DND-41 (cell line): ENCODE data around the gene WDR4.

Experiments used
- ATAC-seq: fragments of 200-7000 bp; cut with Tn5 transposase; 3 replicates; pipeline ENCODE4 v1.9.1; 2021; ENCODE audit warnings: low read depth; ENCODE audit not compliant: insufficient read depth
- DNase-seq: peaks from one replicate; pipeline ENCODE4 v3.0.0-alpha.2; 2020
- H2AFZ ChIP-seq: 2 replicates; pipeline ENCODE4 v1.6.0; 2012; ENCODE audit warnings: low read depth, low read length
- H3K27ac ChIP-seq: 2 replicates; pipeline ENCODE4 v1.5.1; 2012; ENCODE audit warnings: low read length, inconsistent platforms
- H3K27me3 ChIP-seq: fragments of 200-600 bp; sonication (generic); 2 replicates; pipeline ENCODE4 v1.6.0; 2012; ENCODE audit warnings: low read length, mild to moderate bottlenecking, inconsistent platforms; ENCODE audit not compliant: insufficient read depth, poor library complexity
- H3K36me3 ChIP-seq: 2 replicates; pipeline ENCODE4 v1.5.1; 2012; ENCODE audit warnings: low read length, inconsistent platforms; ENCODE audit not compliant: insufficient read depth
- H3K4me1 ChIP-seq: 2 replicates; pipeline ENCODE4 v1.5.1; 2012; ENCODE audit warnings: mild to moderate bottlenecking, low read length; ENCODE audit not compliant: insufficient read depth
- H3K4me2 ChIP-seq: 2 replicates; pipeline ENCODE4 v1.6.0; 2012; ENCODE audit warnings: mild to moderate bottlenecking, moderate library complexity, low read length, inconsistent platforms; ENCODE audit not compliant: insufficient read depth
- H3K4me3 ChIP-seq, 2 experiments: fragments of 200-600 bp in 1 of 2; shearing (Covaris generic) in 1 of 2; 2 replicates each; pipeline ENCODE4 v1.5.1; 2012 to 2016; ENCODE audit warnings: inconsistent platforms in 2 of 2, low read length in 2 of 2, mild to moderate bottlenecking in 2 of 2, low read depth in 1 of 2, moderate library complexity in 1 of 2
- H3K79me2 ChIP-seq: 2 replicates; pipeline ENCODE4 v1.6.0; 2012; ENCODE audit warnings: low read length, inconsistent platforms; ENCODE audit not compliant: insufficient read depth
- H3K9ac ChIP-seq: 2 replicates; pipeline ENCODE4 v1.6.0; 2012; ENCODE audit warnings: low read depth, mild to moderate bottlenecking, inconsistent platforms, low read length, moderate library complexity
- H3K9me3 ChIP-seq: 2 replicates; pipeline ENCODE4 v1.5.1; 2012; ENCODE audit warnings: low read length, moderate library complexity, mild to moderate bottlenecking, inconsistent platforms; ENCODE audit not compliant: insufficient read depth, severe bottlenecking
- H4K20me1 ChIP-seq: 2 replicates; pipeline ENCODE4 v1.6.0; 2012; ENCODE audit warnings: low read length; ENCODE audit not compliant: insufficient read depth
- EZH2 ChIP-seq: IDR thresholded peaks from 3 replicates; pipeline ENCODE4 v1.6.1; 2012; ENCODE audit warnings: borderline replicate concordance, low read depth, mild to moderate bottlenecking, moderate library complexity, low read length, inconsistent platforms; ENCODE audit not compliant: severe bottlenecking
- TF ChIP-seq, protein P1 (sequence below): IDR thresholded peaks from 2 replicates; pipeline ENCODE4 v1.5.1; 2012; ENCODE audit warnings: borderline replicate concordance, low read length, moderate library complexity, mild to moderate bottlenecking; ENCODE audit not compliant: poor library complexity, severe bottlenecking; ENCODE audit errors: extremely low read depth

WDR4 gene

GRCh38 chr21:42827588-42827987 is 51.8 kb downstream of the WDR4 start:
- no peak for DNase-seq
- H3K4me3 ChIP-seq: no peak overlapping the region
- no peaks in the 10 kb centered on the region for H3K36me3 ChIP-seq
- no peak overlapping the region for H3K4me2 ChIP-seq
- H3K27ac ChIP-seq: no peak overlapping the region
- no peaks in the 10 kb centered on the region for H3K9me3 ChIP-seq
- no peaks in the 10 kb centered on the region for H3K79me2 ChIP-seq
- H4K20me1 ChIP-seq: no peaks in the 10 kb centered on the region
- TF ChIP-seq, protein P1, sequence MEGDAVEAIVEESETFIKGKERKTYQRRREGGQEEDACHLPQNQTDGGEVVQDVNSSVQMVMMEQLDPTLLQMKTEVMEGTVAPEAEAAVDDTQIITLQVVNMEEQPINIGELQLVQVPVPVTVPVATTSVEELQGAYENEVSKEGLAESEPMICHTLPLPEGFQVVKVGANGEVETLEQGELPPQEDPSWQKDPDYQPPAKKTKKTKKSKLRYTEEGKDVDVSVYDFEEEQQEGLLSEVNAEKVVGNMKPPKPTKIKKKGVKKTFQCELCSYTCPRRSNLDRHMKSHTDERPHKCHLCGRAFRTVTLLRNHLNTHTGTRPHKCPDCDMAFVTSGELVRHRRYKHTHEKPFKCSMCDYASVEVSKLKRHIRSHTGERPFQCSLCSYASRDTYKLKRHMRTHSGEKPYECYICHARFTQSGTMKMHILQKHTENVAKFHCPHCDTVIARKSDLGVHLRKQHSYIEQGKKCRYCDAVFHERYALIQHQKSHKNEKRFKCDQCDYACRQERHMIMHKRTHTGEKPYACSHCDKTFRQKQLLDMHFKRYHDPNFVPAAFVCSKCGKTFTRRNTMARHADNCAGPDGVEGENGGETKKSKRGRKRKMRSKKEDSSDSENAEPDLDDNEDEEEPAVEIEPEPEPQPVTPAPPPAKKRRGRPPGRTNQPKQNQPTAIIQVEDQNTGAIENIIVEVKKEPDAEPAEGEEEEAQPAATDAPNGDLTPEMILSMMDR: no peak
- TF ChIP-seq EZH2: no peak
- no peaks in the 10 kb centered on the region for H3K27me3 ChIP-seq
- no peak for ATAC-seq
- no peak overlapping the region for H2AFZ ChIP-seq
- H3K9ac ChIP-seq: no peak overlapping the region
- peaks cover 12% of the 10 kb centered on the region for H3K4me1 ChIP-seq

DNA sequence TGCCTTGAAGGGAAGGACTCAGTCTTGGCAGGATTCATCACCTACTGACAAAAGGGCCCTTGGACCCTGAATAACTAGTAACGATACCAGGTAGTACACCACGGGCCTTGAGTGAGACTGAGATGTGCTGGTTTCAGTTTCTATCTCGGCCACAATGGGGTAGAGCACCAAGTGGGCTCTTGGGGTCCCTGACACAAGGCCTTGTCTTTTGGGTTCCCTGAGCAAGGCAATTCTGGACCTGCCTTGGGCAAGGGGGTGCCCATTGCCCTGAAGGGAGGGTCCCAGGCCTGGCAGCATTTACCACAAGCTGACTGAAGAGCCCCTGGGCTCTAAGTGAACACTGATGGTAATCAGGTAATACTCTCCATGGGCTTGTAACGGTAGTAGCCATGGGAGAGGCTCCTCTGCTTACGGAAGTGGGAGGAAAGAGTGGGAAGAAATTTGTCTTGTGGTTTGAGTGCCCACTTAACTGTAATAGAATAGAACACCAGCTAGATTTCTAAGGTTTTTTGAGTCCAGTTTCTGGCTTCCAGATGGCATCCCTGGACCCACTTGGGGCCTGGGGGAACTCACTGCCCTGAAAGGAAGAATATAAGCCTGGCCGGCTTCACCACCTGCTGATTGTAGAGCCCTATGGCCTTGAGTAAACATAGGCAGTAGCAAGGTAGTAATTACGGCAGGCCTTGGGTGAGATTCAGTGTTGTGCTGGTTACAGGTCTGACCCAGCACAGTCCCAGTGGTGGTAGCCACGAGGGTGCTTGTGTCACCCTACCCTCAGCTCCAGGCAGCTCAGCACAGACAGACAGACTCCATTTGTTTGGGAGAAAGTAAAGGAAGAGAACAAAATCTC is 58.5 kb downstream of the WDR4 start:
- TF ChIP-seq, protein P1: no peak
- no peak for TF ChIP-seq EZH2
- no peaks in the 10 kb centered on the region for H3K79me2 ChIP-seq
- H3K4me1 ChIP-seq: no peaks in the 10 kb centered on the region
- H3K27ac ChIP-seq: no peak overlapping the region
- no peak for ATAC-seq
- no peaks in the 10 kb centered on the region for H4K20me1 ChIP-seq
- H3K4me3 ChIP-seq: no peak overlapping the region
- no peaks in the 10 kb centered on the region for H3K36me3 ChIP-seq
- H3K4me2 ChIP-seq: no peak overlapping the region
- peaks cover 9% of the 10 kb centered on the region for H3K9me3 ChIP-seq
- no peaks in the 10 kb centered on the region for H3K27me3 ChIP-seq
- H2AFZ ChIP-seq: no peak overlapping the region
- no peak overlapping the region for H3K9ac ChIP-seq
- no peak for DNase-seq

GRCh38 chr21:42819861-42820615 is 59.3 kb downstream of the WDR4 start:
- Histone ChIP-seq H3K4me2 (no peak overlapping the region), H3K4me3 (no peak overlapping the region), H3K4me1 (no peaks in the 10 kb centered on the region), H3K27ac (no peak overlapping the region), H3K36me3 (no peaks in the 10 kb centered on the region), H3K27me3 (no peaks in the 10 kb centered on the region), H3K9ac (no peak overlapping the region), H3K9me3 (peaks cover 15% of the 10 kb centered on the region), H2AFZ (no peak overlapping the region), H3K79me2 (no peaks in the 10 kb centered on the region), H4K20me1 (no peaks in the 10 kb centered on the region)
- DNase-seq (no peak), ATAC-seq (no peak)
- TF ChIP-seq, protein P1: no peak
- no peak for TF ChIP-seq EZH2
